Measurements from ENCODE around the gene LRRC49.
"Not testable (repeated sequence)": the region's sequence is repeated elsewhere in the genome, so short reads cannot be mapped to it uniquely, and the experiment has no call there.

LRRC49 gene

GRCh38 chr15:70998319-70998718, 105.7 kb downstream of the LRRC49 start:
- DNase-seq: no peak

GRCh38 chr15:71002316-71002715, 109.7 kb downstream of the LRRC49 start:
- DNase-seq: no peak

GRCh38 chr15:71003319-71003718, 110.7 kb downstream of the LRRC49 start:
- no peak for DNase-seq

GRCh38 chr15:71004506-71004905, 111.9 kb downstream of the LRRC49 start:
- DNase-seq: not testable (repeated sequence)

GRCh38 chr15:71005895-71006294, 113.3 kb downstream of the LRRC49 start:
- DNase-seq: no peak

GRCh38 chr15:71008250-71008870, 115.7 kb downstream of the LRRC49 start:
- DNase-seq: no peak

- DNase-seq: no peak
Observed at GRCh38 chr15:71010472-71010871, 117.8 kb downstream of the LRRC49 start.

GRCh38 chr15:71010997-71011396, 118.4 kb downstream of the LRRC49 start:
- no peak for DNase-seq

GRCh38 chr15:71011503-71012155, 119.0 kb downstream of the LRRC49 start:
- no peak for DNase-seq

- DNase-seq: no peak
Observed at GRCh38 chr15:71013446-71013845, 120.8 kb downstream of the LRRC49 start.

- no peak for DNase-seq
Observed at GRCh38 chr15:71015342-71015741, 122.7 kb downstream of the LRRC49 start.

GRCh38 chr15:71031232-71031631, 138.6 kb downstream of the LRRC49 start:
- DNase-seq: not testable (repeated sequence)

- not testable (repeated sequence) for DNase-seq
Observed at GRCh38 chr15:71035478-71035877, 142.9 kb downstream of the LRRC49 start.

GRCh38 chr15:71042356-71042922, 149.8 kb downstream of the LRRC49 start:
- DNase-seq: no peak

GRCh38 chr15:71043373-71043772, 150.7 kb downstream of the LRRC49 start:
- DNase-seq: no peak

- no peak for DNase-seq
Observed at GRCh38 chr15:71044006-71044405, 151.4 kb downstream of the LRRC49 start.

GRCh38 chr15:71046146-71046545, 153.5 kb downstream of the LRRC49 start:
- not testable (repeated sequence) for DNase-seq

GRCh38 chr15:71048913-71049675, 156.5 kb downstream of the LRRC49 start:
- DNase-seq: no peak

- no peak for DNase-seq
Observed at GRCh38 chr15:71049706-71050422, 157.2 kb downstream of the LRRC49 start.

GRCh38 chr15:71050461-71050860, 157.8 kb downstream of the LRRC49 start:
- no peak for DNase-seq

- no peak for DNase-seq
Observed at GRCh38 chr15:71051539-71051938, 158.9 kb downstream of the LRRC49 start.

GRCh38 chr15:71052356-71052755, 159.7 kb downstream of the LRRC49 start:
- no peak for DNase-seq

Data from bone marrow (tissue), 2 donors.